OCI-LY7 (cell line): ENCODE data around the gene DAB1.

Experiments used
- CTCF ChIP-seq: fragments of 200-600 bp; sonication (generic); conservative IDR thresholded peaks from 2 replicates; pipeline ENCODE4 v1.5.1; 2014; ENCODE audit warnings: mild to moderate bottlenecking, antibody characterized with exemption, low read length, moderate library complexity, mixed read lengths
- EZH2phosphoT487 ChIP-seq: fragments of 200-600 bp; sonication (generic); IDR thresholded peaks from 2 replicates; pipeline ENCODE4 v1.6.1; 2018; ENCODE audit warnings: low read depth, borderline replicate concordance, mild to moderate bottlenecking, mixed run types, antibody characterized with exemption, low read length, moderate library complexity, mixed read lengths

- no peak for TF ChIP-seq CTCF
- no peak for TF ChIP-seq EZH2phosphoT487
Observed at GRCh38 chr1:56986397-56986796, 437.5 kb downstream of the DAB1 start.
